H1 (cell line): ENCODE results near the gene ANKRD65. TPM values are rescaled to one million over a fixed set of nuclear protein-coding genes. Genes with fewer than 3 reads are reported as not detected.

Source experiments
- CTCF ChIA-PET: fragments of 300-600 bp; sonication (Branson Sonifier 250); formaldehyde crosslinking; loops from one replicate; lab custom pipeline; 2021; ENCODE audit not compliant: partially characterized antibody; lab: Charles Lee
- POLR2A ChIA-PET: fragments of 300-600 bp; sonication (Branson Sonifier 250); formaldehyde crosslinking; loops from one replicate; lab custom pipeline; 2021; ENCODE audit warnings: inconsistent platforms; ENCODE audit not compliant: partially characterized antibody; lab: Charles Lee
- DNase-seq, 2 experiments: peaks; one replicate each; pipeline versions ENCODE4 v3.0.0 to v3.0.0-alpha.2; 2010 to 2022; ENCODE audit warnings: low spot score in 2 of 2, low read depth in 1 of 2, mixed read lengths in 1 of 2
- FAIRE-seq: peaks from 2 replicates; lab custom pipeline; 2011; peaks lifted over from hg19 to GRCh38; lab: Jason Lieb, UNC
- H2AFZ ChIP-seq: 2 replicates; pipeline ENCODE4 v1.8.1; 2012; ENCODE audit warnings: low read length, inconsistent platforms
- H2AK5ac ChIP-seq: 2 replicates; pipeline ENCODE4 v1.6.1; 2013; ENCODE audit warnings: low read depth, low read length
- H2BK120ac ChIP-seq: replicated peaks from 2 replicates; pipeline ENCODE3; 2013; ENCODE audit warnings: low read depth, low read length, inconsistent platforms
- H2BK12ac ChIP-seq: 2 replicates; pipeline ENCODE4 v1.6.1; 2013; ENCODE audit warnings: low read depth, low read length
- H2BK15ac ChIP-seq: 2 replicates; pipeline ENCODE4 v1.6.1; 2013; ENCODE audit warnings: low read length
- H2BK20ac ChIP-seq: 2 replicates; pipeline ENCODE4 v1.6.1; 2013; ENCODE audit warnings: low read length
- H2BK5ac ChIP-seq: 2 replicates; pipeline ENCODE4 v1.6.1; 2013; ENCODE audit warnings: low read depth, low read length
- H3K14ac ChIP-seq: 2 replicates; pipeline ENCODE4 v1.6.1; 2013; ENCODE audit warnings: inconsistent platforms; ENCODE audit not compliant: insufficient read length
- H3K18ac ChIP-seq: 2 replicates; pipeline ENCODE4 v1.6.1; 2013; ENCODE audit warnings: low read length; ENCODE audit errors: extremely low read depth
- H3K23ac ChIP-seq: 2 replicates; pipeline ENCODE4 v1.6.1; 2013; ENCODE audit warnings: inconsistent platforms; ENCODE audit not compliant: insufficient read length
- H3K23me2 ChIP-seq: 2 replicates; pipeline ENCODE4 v1.6.1; 2013; ENCODE audit warnings: low read depth, low read length
- H3K27ac ChIP-seq: 2 replicates; pipeline ENCODE4 v1.6.1; 2011; ENCODE audit warnings: low read depth, low read length, inconsistent platforms
- H3K27me3 ChIP-seq, 4 experiments: replicated peaks in 1 of 4; 1 replicate in 1 of 4; 2 replicates in 3 of 4; pipeline versions ENCODE4 v1.6.1 to v1.8.1; 2011 to 2013; ENCODE audit warnings: low read length in 3 of 4, mild to moderate bottlenecking in 3 of 4, inconsistent platforms in 2 of 4, mixed read lengths in 2 of 4, moderate library complexity in 1 of 4; ENCODE audit not compliant: control insufficient read depth in 3 of 4, insufficient read depth in 3 of 4; ENCODE audit errors: extremely low read depth in 1 of 4
- H3K36me3 ChIP-seq, 4 experiments: 2 replicates each; pipeline versions ENCODE4 v1.6.1 to v1.8.1; 2011 to 2013; ENCODE audit warnings: mild to moderate bottlenecking in 4 of 4, low read length in 3 of 4, moderate library complexity in 2 of 4, control low read depth in 1 of 4, inconsistent platforms in 1 of 4; ENCODE audit not compliant: insufficient read depth in 4 of 4, control insufficient read depth in 2 of 4
- H3K4ac ChIP-seq: replicated peaks from 2 replicates; pipeline ENCODE3; 2013; ENCODE audit warnings: low read length, low read depth, mixed read lengths, inconsistent platforms; ENCODE audit not compliant: insufficient read length
- H3K4me1 ChIP-seq, 4 experiments: replicated peaks in 1 of 4; 1 replicate in 1 of 4; 2 replicates in 3 of 4; pipeline versions ENCODE4 v1.6.1 to v1.8.1; 2011 to 2013; ENCODE audit warnings: low read length in 3 of 4, inconsistent platforms in 2 of 4, mixed read lengths in 1 of 4; ENCODE audit not compliant: insufficient read depth in 4 of 4, control insufficient read depth in 3 of 4
- H3K4me2 ChIP-seq, 2 experiments: 2 replicates each; pipeline versions ENCODE4 v1.6.1 to v1.8.1; 2011 to 2013; ENCODE audit warnings: low read depth in 2 of 2, low read length in 2 of 2, control low read depth in 1 of 2, inconsistent platforms in 1 of 2, mild to moderate bottlenecking in 1 of 2; ENCODE audit not compliant: insufficient read depth in 1 of 2
- H3K4me3 ChIP-seq, 4 experiments: fragments of 200-600, 300-600 bp in 1 of 4; sonication (generic), shearing (Covaris generic), sonication (Bioruptor Twin) in 1 of 4; 2 replicates each; pipeline versions ENCODE4 v1.5.1 to v1.8.1; 2011 to 2016; ENCODE audit warnings: low read length in 4 of 4, low read depth in 3 of 4, control low read depth in 2 of 4, inconsistent platforms in 2 of 4, mild to moderate bottlenecking in 2 of 4, mixed read lengths in 1 of 4, moderate library complexity in 1 of 4; ENCODE audit not compliant: insufficient read depth in 2 of 4; ENCODE audit errors: extremely low read depth in 1 of 4
- H3K56ac ChIP-seq: replicated peaks from 2 replicates; pipeline ENCODE3; 2013; ENCODE audit warnings: low read depth, mild to moderate bottlenecking, mixed read lengths, low read length, inconsistent platforms; ENCODE audit not compliant: insufficient read length
- H3K79me1 ChIP-seq: 2 replicates; pipeline ENCODE4 v1.6.1; 2013; ENCODE audit warnings: low read depth, low read length, control low read depth
- H3K79me2 ChIP-seq, 2 experiments: 2 replicates each; pipeline versions ENCODE4 v1.6.1 to v1.8.1; 2012 to 2013; ENCODE audit warnings: low read length in 2 of 2, mild to moderate bottlenecking in 2 of 2, inconsistent platforms in 1 of 2; ENCODE audit not compliant: insufficient read depth in 2 of 2, control insufficient read depth in 1 of 2
- H3K9ac ChIP-seq, 4 experiments: replicated peaks in 1 of 4; 1 replicate in 1 of 4; 2 replicates in 3 of 4; pipeline versions ENCODE4 v1.6.1 to v1.8.1; 2011 to 2013; ENCODE audit warnings: low read depth in 3 of 4, low read length in 3 of 4, control low read depth in 2 of 4, mild to moderate bottlenecking in 2 of 4, moderate library complexity in 2 of 4, inconsistent platforms in 1 of 4; ENCODE audit errors: extremely low read depth in 1 of 4
- H3K9me3 ChIP-seq, 2 experiments: 2 replicates each; pipeline versions ENCODE4 v1.6.1 to v1.8.1; 2012 to 2013; ENCODE audit warnings: mild to moderate bottlenecking in 2 of 2, moderate library complexity in 2 of 2, control low read depth in 1 of 2, inconsistent platforms in 1 of 2, low read depth in 1 of 2, low read length in 1 of 2, mixed read lengths in 1 of 2; ENCODE audit not compliant: insufficient read depth in 2 of 2
- H4K20me1 ChIP-seq, 2 experiments: replicated peaks in 1 of 2; 2 replicates each; pipeline versions ENCODE3 to v1.8.1; 2011 to 2013; ENCODE audit warnings: inconsistent platforms in 2 of 2, low read length in 2 of 2, mild to moderate bottlenecking in 1 of 2; ENCODE audit not compliant: insufficient read depth in 2 of 2, control insufficient read depth in 1 of 2
- H4K5ac ChIP-seq: 2 replicates; pipeline ENCODE4 v1.6.1; 2013; ENCODE audit warnings: low read length, low read depth, mixed read lengths, inconsistent platforms; ENCODE audit not compliant: insufficient read length
- H4K8ac ChIP-seq: 2 replicates; pipeline ENCODE4 v1.8.0; 2013; ENCODE audit warnings: mild to moderate bottlenecking, moderate library complexity, low read length, inconsistent platforms; ENCODE audit not compliant: insufficient read depth; ENCODE audit errors: extremely low read depth
- H4K91ac ChIP-seq: replicated peaks from 2 replicates; pipeline ENCODE3; 2013; ENCODE audit warnings: low read length, mixed read lengths, inconsistent platforms; ENCODE audit not compliant: insufficient read length
- POLR2AphosphoS5 ChIP-seq: IDR thresholded peaks from 2 replicates; pipeline ENCODE4 v1.6.1; 2011; ENCODE audit warnings: low read depth, low read length
- TAF7 ChIP-seq: optimal IDR thresholded peaks from 2 replicates; pipeline ENCODE3; 2011; ENCODE audit warnings: low read depth, mild to moderate bottlenecking, inconsistent platforms, low read length, moderate library complexity, borderline replicate concordance
- WGBS, 2 experiments: shearing (Covaris generic) in 1 of 2; methylation state at CpG; one replicate each; pipeline versions ENCODE4 v1.1.6 to v1.1.7; 2013 to 2015; ENCODE audit warnings: low lambda C conversion rate in 2 of 2, mixed read lengths in 2 of 2, inconsistent platforms in 1 of 2, low coverage in 1 of 2, missing lambda C conversion rate in 1 of 2; ENCODE audit not compliant: insufficient replicate concordance in 2 of 2, insufficient coverage in 1 of 2, insufficient read length in 1 of 2; ENCODE audit errors: extremely low coverage in 1 of 2, missing lambda C conversion rate in 1 of 2; 5-methylcytosine and 5-hydroxymethylcytosine counted together
- polyA plus RNA-seq, 7 experiments: library from polyadenylated mRNA; depleted of rRNA in 3 of 7; stranded (reverse) in 5 of 7; unstranded in 2 of 7; fragments of >200 nt in 5 of 7; fragments of 200-250 nt in 2 of 7; gene quantifications; 1 replicate in 5 of 7; 2 replicates in 1 of 7; 4 replicates in 1 of 7; pipeline versions ENCODE4 v1.2.1 to v1.2.3, GENCODE V29; 2011 to 2013; ENCODE audit warnings: missing spikeins in 2 of 7, mixed read lengths in 2 of 7
- total RNA-seq: library from RNA; stranded (reverse); fragmentation: NEBNext Ultra II Directional; extraction: Animal tissue kit (Norgen Biotek cat#: 25700); gene quantifications from 2 replicates; pipeline ENCODE4 v1.2.1, GENCODE V29; 2021

The ANKRD65 gene
- total and polyA plus RNA-seq, 2 of the 8 experiments (the other 6 are each of a cell fraction or from before 2014, with no cell fraction given), result 1.8 to 2.0 TPM

GRCh38 chr1:1371364-1371745 is 49.7 kb downstream of the ANKRD65 start:
- H3K9me3 ChIP-seq, result peaks cover 11 to 12% of the 10 kb centered on the region in 2 experiments; a peak in 3 of 4 replicates
- no peak overlapping the region for H3K4ac ChIP-seq
- H3K4me2 ChIP-seq, result no peak overlapping the region
- FAIRE-seq (no peak), DNase-seq (no peak)
- peaks cover 0 to 12% (median 9%) of the 10 kb centered on the region in 4 experiments; a peak in 5 of 7 replicates for H3K4me1 ChIP-seq
- H4K91ac ChIP-seq, result no peak overlapping the region
- no peak overlapping the region for H2BK15ac ChIP-seq
- H3K4me3 ChIP-seq, result no peak overlapping the region
- H3K18ac ChIP-seq, result no peak overlapping the region
- no peaks in the 10 kb centered on the region for H3K27me3 ChIP-seq
- no peak overlapping the region for H4K8ac ChIP-seq
- H3K23me2 ChIP-seq, result peaks cover 19% of the 10 kb centered on the region; the same call in 1 of the 2 replicates
- H2AFZ ChIP-seq, result no peak overlapping the region
- no peak overlapping the region for H2BK120ac ChIP-seq
- H2BK5ac ChIP-seq, result no peak overlapping the region
- no peak overlapping the region for H4K5ac ChIP-seq
- H3K23ac ChIP-seq, result no peak overlapping the region
- POLR2A ChIA-PET, result interaction anchor here (0.6 to 33.4 kb wide), 10 partner anchors 9 to 948 kb away, joined by 3 to 719 read pairs (median 8); partner anchors contain the start of genes CCNL2, MRPL20 and MXRA8
- H3K27ac ChIP-seq, result no peak overlapping the region
- CTCF ChIA-PET, result interaction anchor here (0.6 to 4.5 kb wide), 27 partner anchors 9 to 249 kb away, joined by 3 to 40 read pairs (median 4); partner anchors contain the start of genes CCNL2, DVL1 and MXRA8
- H3K79me2 ChIP-seq, result peaks cover 5 to 17% of the 10 kb centered on the region in 2 experiments; a peak in 3 of 4 replicates
- H3K9ac ChIP-seq, result no peak overlapping the region
- H2BK20ac ChIP-seq, result no peak overlapping the region
- H3K36me3 ChIP-seq, result peaks cover 0 to 4% (median 0%) of the 10 kb centered on the region in 4 experiments; a peak in 1 of 8 replicates
- no peak overlapping the region for H3K14ac ChIP-seq
- H2AK5ac ChIP-seq, result no peak overlapping the region
- no peak for TF ChIP-seq TAF7
- TF ChIP-seq POLR2AphosphoS5, result peak; percentile 60; the same call in 1 of the 2 replicates
- TF ChIP-seq, all 59 proteins: peak for 1
- peaks cover 0 to 13% of the 10 kb centered on the region in 2 experiments for H4K20me1 ChIP-seq
- H2BK12ac ChIP-seq, result no peak overlapping the region
- peaks cover 3% of the 10 kb centered on the region; the same call in 1 of the 2 replicates for H3K79me1 ChIP-seq
- H3K56ac ChIP-seq, result no peak overlapping the region
- WGBS, 2 experiments, result 90% methylated on average over 10 of the region's 12 CpGs; no CpG with 5 or more reads in 1 of the 2 experiments
